GM18873 (cell line): ENCODE measurements around the gene ATP2A3.

Source experiments
- ATAC-seq: cut with Tn5 transposase; IDR thresholded peaks from one replicate; pipeline ENCODE4 v1.9.1; 2021; ENCODE audit warnings: mild to moderate bottlenecking, moderate library complexity, moderate number of reproducible peaks; ENCODE audit not compliant: unreplicated experiment, low FRiP score

ATP2A3 gene

GRCh38 chr17:3915995-3916696 lies 48.1 kb downstream of the ATP2A3 start, which contains the start of gene P2RX1:
Gene P2RX1, minus strand, starts transcription at chr17:3916465. Its CDS starts 240 bp downstream, at chr17:3916225.
- ATAC-seq = no peak

GRCh38 chr17:3915581-3915994 lies 48.6 kb downstream of the ATP2A3 start:
- ATAC-seq = no peak

GRCh38 chr17:3914312-3914670 lies 49.9 kb downstream of the ATP2A3 start:
- ATAC-seq = peak; percentile 39

GRCh38 chr17:3913531-3914311 lies 50.5 kb downstream of the ATP2A3 start:
- peak; percentile 47 for ATAC-seq

GRCh38 chr17:3912827-3913226 lies 51.4 kb downstream of the ATP2A3 start:
- ATAC-seq = no peak

GRCh38 chr17:3911271-3912053 lies 52.8 kb downstream of the ATP2A3 start:
- peak; percentile 57 for ATAC-seq

GRCh38 chr17:3910420-3911270 lies 53.6 kb downstream of the ATP2A3 start:
- no peak for ATAC-seq

- ATAC-seq = no peak
These were observed 55.0 kb downstream of the ATP2A3 start for GRCh38 chr17:3909257-3909656.

GRCh38 chr17:3907483-3908216 lies 56.6 kb downstream of the ATP2A3 start:
- ATAC-seq = no peak

- ATAC-seq = no peak
These were observed 57.4 kb downstream of the ATP2A3 start for GRCh38 chr17:3906881-3907280.

GRCh38 chr17:3905017-3905520 lies 59.2 kb downstream of the ATP2A3 start:
- ATAC-seq = no peak

GRCh38 chr17:3904501-3904900 lies 59.7 kb downstream of the ATP2A3 start:
- no peak for ATAC-seq

GRCh38 chr17:3903881-3904290 lies 60.4 kb downstream of the ATP2A3 start:
- no peak for ATAC-seq

- no peak for ATAC-seq
These were observed 61.0 kb downstream of the ATP2A3 start for GRCh38 chr17:3903051-3903825.

GRCh38 chr17:3900646-3901045 lies 63.6 kb downstream of the ATP2A3 start:
- no peak for ATAC-seq

- no peak for ATAC-seq
These were observed 66.5 kb downstream of the ATP2A3 start for GRCh38 chr17:3897731-3898130.

GRCh38 chr17:3896968-3897235 lies 67.3 kb downstream of the ATP2A3 start:
- no peak for ATAC-seq

- no peak for ATAC-seq
These were observed 67.9 kb downstream of the ATP2A3 start for GRCh38 chr17:3896108-3896967.
